ENCODE results near the gene CDCA7.
"Not testable (repeated sequence)": the region's sequence is repeated elsewhere in the genome, so short reads cannot be mapped to it uniquely, and the experiment has no call there.

DNA sequence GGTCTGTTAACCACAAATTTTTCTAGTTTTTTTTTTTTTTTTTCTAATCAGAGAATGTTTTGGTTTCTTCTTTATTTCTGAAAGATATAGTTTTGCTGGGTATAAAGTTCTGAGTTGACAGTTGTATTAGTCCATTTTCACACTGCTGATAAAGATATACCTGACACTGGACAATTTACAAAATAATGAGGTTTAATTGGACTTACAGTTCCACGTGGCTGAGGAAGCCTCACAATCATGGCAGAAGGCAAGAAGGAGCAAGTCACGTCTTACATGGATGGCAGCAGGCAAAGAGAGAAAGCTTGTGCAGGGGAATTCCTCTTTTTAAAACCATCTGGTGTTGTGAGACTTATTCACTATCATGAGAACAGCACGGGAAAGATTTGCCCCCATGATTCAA, 21.7 kb upstream of the CDCA7 start:
- TF ChIP-seq RAD21 (IDR thresholded peaks at IDR 0.05); CTCF (IDR thresholded peaks at IDR 0.05; ENCODE audit: low read depth, low read length, missing input control); REST (IDR thresholded peaks at IDR 0.05); SP1 (IDR thresholded peaks at IDR 0.05); FOXA2 (IDR thresholded peaks at IDR 0.05); TAF1 (conservative IDR thresholded peaks at IDR 0.05); GABPA (IDR thresholded peaks at IDR 0.05 in 1 of 2, conservative IDR thresholded peaks at IDR 0.05 in 1 of 2): not testable (repeated sequence)
- TF ChIP-seq, protein P1, sequence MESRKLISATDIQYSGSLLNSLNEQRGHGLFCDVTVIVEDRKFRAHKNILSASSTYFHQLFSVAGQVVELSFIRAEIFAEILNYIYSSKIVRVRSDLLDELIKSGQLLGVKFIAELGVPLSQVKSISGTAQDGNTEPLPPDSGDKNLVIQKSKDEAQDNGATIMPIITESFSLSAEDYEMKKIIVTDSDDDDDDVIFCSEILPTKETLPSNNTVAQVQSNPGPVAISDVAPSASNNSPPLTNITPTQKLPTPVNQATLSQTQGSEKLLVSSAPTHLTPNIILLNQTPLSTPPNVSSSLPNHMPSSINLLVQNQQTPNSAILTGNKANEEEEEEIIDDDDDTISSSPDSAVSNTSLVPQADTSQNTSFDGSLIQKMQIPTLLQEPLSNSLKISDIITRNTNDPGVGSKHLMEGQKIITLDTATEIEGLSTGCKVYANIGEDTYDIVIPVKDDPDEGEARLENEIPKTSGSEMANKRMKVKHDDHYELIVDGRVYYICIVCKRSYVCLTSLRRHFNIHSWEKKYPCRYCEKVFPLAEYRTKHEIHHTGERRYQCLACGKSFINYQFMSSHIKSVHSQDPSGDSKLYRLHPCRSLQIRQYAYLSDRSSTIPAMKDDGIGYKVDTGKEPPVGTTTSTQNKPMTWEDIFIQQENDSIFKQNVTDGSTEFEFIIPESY (IDR thresholded peaks at IDR 0.05), result not testable (repeated sequence)
